NCI-H69 (cell line): ENCODE data around the gene RACGAP1.

Experiments
- DNase-seq: peaks from one replicate; lab custom pipeline; 2025; lab: John Stamatoyannopoulos, UW

RACGAP1 gene

GRCh38 chr12:49954863-49955830, 70.1 kb downstream of the RACGAP1 start:
- peak; percentile 17 for DNase-seq

GRCh38 chr12:49953961-49954846, 71.1 kb downstream of the RACGAP1 start:
- DNase-seq = no peak

GRCh38 chr12:49953151-49953550, 72.1 kb downstream of the RACGAP1 start:
- DNase-seq = no peak

GRCh38 chr12:49952391-49953055, 72.8 kb downstream of the RACGAP1 start:
- no peak for DNase-seq

DNA sequence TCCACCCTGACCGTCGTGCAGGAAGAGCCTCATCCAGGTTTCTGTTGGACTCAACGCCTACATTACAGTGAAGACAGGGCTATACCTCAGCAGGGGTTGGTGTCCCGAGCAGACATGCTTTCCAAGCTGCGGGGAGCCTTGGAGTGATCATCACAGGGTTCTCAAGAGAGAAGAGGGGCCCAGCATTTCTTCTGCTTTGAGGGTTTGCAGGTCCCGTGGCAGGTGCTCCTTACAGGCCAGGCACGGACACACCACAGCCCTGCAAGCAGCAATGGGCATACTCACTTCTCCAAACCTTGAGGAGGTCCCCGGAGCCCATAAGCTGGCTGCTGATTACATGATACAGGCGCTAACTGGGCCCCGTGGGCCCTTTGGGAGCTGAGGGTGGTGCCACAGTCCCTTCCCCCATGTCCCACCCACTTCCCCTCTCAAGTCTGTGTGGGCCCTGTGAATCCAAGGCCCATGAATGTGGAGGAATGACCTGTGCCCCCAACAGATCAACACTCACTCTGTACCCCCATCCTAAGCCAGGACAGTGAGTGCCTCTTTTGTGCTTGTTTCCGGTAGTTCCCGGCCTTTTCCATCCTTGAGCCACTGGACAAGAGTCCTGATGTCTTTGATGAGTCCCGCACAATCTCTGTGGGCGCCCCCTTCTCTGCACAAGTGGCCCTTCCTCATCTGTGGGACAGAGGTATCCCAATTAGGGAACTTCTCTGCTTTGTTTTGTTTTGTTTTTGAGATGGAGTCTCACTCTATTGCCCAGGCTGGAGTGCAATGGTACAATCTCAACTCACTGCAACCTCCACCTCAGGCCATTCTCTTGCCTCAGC, 73.7 kb downstream of the RACGAP1 start:
- no peak for DNase-seq

DNA sequence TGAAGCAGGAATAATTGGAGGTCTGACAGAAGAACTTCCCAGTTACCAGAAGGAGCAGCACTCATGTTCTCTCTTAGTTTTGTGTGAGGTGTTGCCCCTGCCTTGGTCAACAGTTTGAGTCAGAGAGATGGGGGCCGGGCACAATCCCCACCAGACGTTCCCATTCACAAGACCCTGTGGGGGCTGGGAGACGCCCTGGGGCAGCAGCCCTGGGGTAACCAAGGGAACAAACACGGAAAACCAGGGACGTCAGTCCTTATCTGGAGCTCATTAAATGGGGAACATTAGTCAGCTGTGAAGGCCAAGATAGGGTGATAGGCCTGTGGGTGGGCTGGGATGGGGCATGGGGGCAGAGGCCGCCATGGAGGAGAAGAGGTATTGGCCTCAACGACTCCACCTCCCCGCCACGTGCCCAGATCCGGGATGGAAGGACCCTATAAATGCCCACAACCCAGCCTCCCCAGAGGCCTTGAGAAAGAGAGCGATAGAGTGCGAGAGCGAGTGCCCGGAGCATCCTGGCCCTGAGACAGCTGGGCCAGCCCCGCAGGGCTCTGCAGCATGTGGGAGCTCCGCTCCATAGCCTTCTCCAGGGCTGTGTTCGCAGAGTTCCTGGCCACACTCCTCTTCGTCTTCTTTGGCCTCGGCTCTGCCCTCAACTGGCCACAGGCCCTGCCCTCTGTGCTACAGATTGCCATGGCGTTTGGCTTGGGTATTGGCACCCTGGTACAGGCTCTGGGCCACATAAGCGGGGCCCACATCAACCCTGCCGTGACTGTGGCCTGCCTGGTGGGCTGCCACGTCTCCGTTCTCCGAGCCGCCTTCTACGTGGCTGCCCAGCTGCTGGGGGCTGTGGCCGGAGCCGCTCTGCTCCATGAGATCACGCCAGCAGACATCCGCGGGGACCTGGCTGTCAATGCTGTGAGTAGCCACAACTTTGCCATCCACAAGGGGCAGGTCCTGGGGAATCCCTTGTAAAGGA, 74.7 kb downstream of the RACGAP1 start, which contains the start of gene AQP2:
TSS of gene AQP2 (plus strand) at position 465 of the 979 bp plus-strand sequence. CDS start at position 559, 94 bp downstream.
- DNase-seq = no peak

GRCh38 chr12:49949866-49950265, 75.4 kb downstream of the RACGAP1 start:
- DNase-seq = no peak

DNA sequence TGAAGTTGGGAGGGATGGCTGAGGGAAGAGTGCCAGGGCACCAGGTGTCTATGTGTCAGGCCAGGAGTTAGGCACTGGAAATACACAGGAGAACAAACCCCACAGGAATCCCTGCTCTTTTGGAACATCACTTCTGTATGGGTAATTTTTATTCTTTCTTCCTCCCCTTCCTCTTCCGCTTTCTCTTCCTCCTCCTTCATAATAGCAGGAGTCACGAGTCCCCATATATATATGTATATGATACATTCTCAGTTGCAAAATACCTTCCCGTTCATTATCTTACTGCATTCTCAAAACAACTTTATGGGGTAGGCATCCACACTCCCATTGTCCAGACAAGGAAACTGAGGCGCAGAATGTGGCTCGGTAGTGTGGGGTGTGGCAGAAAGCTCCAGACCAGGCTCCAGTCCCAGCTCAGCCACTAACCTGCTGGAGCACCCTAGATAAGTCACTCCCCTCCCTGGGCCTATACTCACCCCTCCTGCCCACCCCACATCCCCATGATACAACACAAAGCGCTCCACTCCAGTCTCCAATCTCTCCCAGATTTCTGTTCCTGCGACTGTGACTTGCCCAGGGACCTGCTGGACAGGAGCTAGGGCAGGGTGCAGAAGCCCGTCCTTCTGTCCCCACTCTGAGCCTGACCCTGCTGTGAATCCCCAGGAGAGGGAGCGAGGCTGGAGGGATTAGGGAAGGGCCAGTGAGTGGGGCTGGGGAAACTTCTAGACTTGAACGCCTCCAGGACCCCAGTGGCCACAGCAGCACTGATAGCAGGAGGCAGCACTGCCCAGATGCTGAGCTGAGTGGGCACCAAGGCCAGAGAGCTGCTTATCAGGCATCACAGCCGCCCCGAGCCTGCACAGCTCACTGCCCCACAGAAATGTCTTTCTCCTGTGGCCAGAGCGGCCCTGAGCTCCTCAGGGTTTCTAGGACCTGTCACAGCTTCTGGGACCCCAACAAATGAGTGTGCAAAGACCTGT, 76.1 kb downstream of the RACGAP1 start:
- no peak for DNase-seq

GRCh38 chr12:49947593-49948226, 77.6 kb downstream of the RACGAP1 start:
- DNase-seq = no peak

DNA sequence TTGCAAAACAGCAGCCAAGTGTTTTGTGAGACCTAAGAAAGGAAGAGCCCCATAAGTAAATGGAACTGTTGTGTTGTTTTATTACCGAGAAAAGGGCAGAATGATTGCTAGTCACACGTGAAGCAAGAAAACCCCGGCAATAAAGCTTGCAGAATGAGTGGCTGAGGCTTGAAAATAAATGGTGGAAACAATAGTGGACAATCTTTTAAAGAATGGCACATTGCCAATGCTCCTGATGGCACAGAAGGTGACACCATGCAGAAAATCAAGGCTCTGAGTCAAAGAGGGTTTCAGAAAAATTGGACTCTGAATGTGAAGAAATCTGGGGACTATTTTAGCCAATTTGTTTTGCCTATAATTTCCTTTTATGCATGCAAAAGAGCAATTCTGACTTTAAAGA, 78.8 kb downstream of the RACGAP1 start:
- DNase-seq = peak; percentile 43

DNA sequence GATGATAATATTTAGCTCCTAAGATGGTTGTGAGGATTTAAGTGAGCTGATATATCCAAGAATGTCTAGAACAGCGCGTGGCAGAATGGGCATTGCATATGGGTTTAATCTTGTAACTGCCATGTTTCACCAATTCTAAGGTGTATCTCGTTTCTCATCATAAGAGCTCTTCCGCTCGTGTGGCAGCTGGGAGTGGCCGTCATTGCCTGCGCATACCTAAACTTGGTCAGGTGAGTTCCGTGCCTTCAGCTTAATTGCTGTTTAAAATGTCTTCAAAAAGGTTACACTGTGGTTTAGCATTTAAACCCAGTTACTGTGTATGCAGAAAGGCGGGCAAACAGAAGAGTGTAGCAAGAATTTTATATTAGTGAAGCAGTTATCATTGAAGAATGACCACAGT, 79.2 kb downstream of the RACGAP1 start:
- DNase-seq = no peak

DNA sequence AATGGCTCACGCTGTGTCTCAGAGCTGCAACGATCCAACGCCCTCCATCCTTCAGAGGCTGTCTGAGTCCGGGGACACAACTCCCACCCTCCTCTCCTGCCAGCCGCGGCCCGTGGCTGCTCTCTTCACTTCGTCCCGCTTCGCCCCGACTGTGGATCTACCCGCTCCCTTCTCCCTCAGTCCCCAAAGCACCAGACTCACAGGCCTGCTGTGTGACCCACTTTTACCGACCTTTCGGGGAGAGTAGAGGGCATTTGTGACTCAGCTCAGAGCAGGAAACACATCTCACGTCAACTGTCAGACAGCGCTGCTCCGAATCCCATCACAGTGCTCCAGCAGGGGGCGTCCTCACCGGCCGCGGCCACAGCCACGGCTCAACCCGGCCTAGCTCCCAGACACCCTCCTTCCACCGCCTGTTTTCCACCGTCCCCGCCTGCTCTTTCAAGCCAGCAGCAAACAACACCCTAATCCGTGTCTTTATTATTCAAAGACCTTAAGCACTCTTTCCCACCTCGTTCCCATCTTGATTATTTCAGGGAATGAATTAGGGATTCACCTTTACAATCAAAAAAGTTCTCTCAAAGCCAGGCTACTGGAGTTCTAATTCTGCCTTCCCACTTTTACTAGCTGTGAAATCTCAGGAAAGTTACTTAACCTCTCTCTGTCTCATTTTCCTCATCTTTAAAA, 79.8 kb downstream of the RACGAP1 start:
- peak; percentile 79 for DNase-seq

- DNase-seq = no peak
Observed at GRCh38 chr12:49944718-49945117, 80.6 kb downstream of the RACGAP1 start.

DNA sequence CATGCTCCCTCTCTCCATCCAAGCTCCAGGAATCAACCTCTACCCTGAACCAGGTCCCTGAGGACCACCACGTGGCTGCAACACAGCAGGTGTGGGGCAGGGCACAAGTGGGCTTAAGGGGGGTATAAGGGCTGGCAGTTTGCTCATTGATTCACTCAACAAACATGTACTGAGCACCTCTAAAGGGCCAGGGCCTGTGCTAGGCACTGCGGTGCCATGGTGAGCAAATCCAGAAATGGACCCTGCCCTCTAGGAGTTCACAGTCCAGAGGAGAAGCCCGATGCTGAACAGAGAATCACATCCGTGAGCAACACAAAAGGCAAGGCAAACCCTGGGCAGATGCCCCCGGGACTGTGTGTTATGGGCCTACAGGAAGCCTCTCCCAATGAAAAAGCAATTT, 81.2 kb downstream of the RACGAP1 start:
- no peak for DNase-seq

DNA sequence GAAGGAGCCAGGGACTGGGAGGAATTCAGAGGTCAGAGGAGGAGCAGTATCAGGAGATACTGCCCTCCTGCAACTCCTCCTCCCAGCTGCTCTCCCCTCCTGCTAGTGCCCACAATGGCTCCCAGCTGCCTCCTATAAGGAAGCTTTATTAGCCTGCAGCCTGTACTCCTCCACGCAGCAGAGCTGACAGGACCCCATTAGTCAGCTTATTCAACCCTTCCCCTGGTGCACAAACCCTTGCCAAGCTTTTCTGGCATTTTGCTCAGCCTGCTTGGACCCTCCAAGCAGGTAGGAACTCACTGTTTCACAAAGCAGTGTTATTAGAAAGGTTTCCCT, 81.7 kb downstream of the RACGAP1 start:
- DNase-seq = no peak

- no peak for DNase-seq
Observed at GRCh38 chr12:49942921-49943624, 82.2 kb downstream of the RACGAP1 start.

DNA sequence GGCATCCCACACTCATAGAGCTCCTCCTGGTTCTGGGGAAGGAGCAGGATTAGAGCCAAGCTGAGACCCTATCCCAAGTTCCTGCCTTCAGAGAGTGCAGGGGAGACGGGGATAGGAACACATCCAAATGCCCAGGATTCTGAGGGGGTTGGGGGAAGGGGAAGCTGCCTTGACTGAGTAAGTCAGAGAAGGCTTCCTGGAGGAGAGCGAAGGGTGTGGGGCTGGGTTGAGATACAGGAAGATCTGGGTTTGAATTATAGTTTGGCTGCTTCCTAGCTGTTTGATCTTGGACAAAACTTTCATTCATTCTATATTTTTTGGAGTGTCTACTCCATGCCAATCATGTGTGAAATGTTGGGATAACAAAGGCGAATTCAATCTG, 82.8 kb downstream of the RACGAP1 start:
- no peak for DNase-seq
